Small intestine (tissue), 7 donors: ENCODE results near the gene GTF3A. TPM values are rescaled to one million over a fixed set of nuclear protein-coding genes. Genes with fewer than 3 reads are reported as not detected.
A peak's percentile ranks its signal among the peaks of the same experiment; 100 is the strongest.

Experiments used
- DNase-seq, 2 donors: peaks; one replicate each; pipeline versions ENCODE4 v3.0.0 to v3.0.0-alpha.2; 2013
- FAIRE-seq: peaks from 2 replicates; lab custom pipeline; 2012; peaks lifted over from hg19 to GRCh38; lab: Jason Lieb, UNC
- H3K27ac ChIP-seq, 3 donors: one replicate each; pipeline ENCODE4 v1.5.1; 2013; ENCODE audit warnings: low read length in 2 of 3, mild to moderate bottlenecking in 2 of 3, control low read depth in 1 of 3, inconsistent platforms in 1 of 3, low read depth in 1 of 3, moderate library complexity in 1 of 3
- H3K27me3 ChIP-seq, 3 donors: one replicate each; pipeline ENCODE4 v1.6.1; 2013; ENCODE audit warnings: low read length in 3 of 3, inconsistent platforms in 1 of 3; ENCODE audit not compliant: control insufficient read depth in 3 of 3, insufficient read depth in 3 of 3
- H3K36me3 ChIP-seq, 3 donors: one replicate each; pipeline ENCODE4 v1.6.1; 2013; ENCODE audit warnings: low read length in 3 of 3, inconsistent platforms in 1 of 3, low read depth in 1 of 3, mild to moderate bottlenecking in 1 of 3, moderate library complexity in 1 of 3; ENCODE audit not compliant: control insufficient read depth in 3 of 3, insufficient read depth in 2 of 3
- H3K4me1 ChIP-seq, 3 donors: one replicate each; pipeline ENCODE4 v1.6.1; 2013; ENCODE audit warnings: low read length in 2 of 3, inconsistent platforms in 1 of 3, low read depth in 1 of 3, mild to moderate bottlenecking in 1 of 3, moderate library complexity in 1 of 3; ENCODE audit not compliant: control insufficient read depth in 3 of 3, insufficient read depth in 2 of 3
- H3K4me3 ChIP-seq, 3 donors: one replicate each; pipeline ENCODE4 v1.5.1; 2013; ENCODE audit warnings: low read length in 3 of 3, control low read depth in 1 of 3, inconsistent platforms in 1 of 3, low read depth in 1 of 3, mild to moderate bottlenecking in 1 of 3, moderate library complexity in 1 of 3
- H3K9me3 ChIP-seq, 2 donors: one replicate each; pipeline ENCODE4 v1.6.1; 2013; ENCODE audit warnings: low read depth in 1 of 2, low read length in 1 of 2; ENCODE audit not compliant: control insufficient read depth in 2 of 2, insufficient read depth in 1 of 2
- WGBS, 3 donors: extraction: QIAGEN DNeasy Blood & Tissue Kit; methylation state at CpG; one replicate each; pipeline ENCODE4 v1.1.7; 2013; 5-methylcytosine and 5-hydroxymethylcytosine counted together
- polyA plus RNA-seq, 4 donors: library from polyadenylated mRNA; stranded (reverse) in 3 of 4; unstranded in 1 of 4; fragments of 200-250 nt in 3 of 4; fragments of 120-200 nt in 1 of 4; gene quantifications; one replicate each; pipeline versions ENCODE4 v1.2.1 to v1.2.3, GENCODE V29; 2013
- donor health status: healthy with polysubstance abuse.
- donor health status: control.
- donor health status: control.
- donor health status: Bipolar disorder and iron deficiency.
- donor health status: healthy.

The GTF3A gene
- polyA plus RNA-seq, 4 donors, result 58.3 to 129 (median 112) TPM

GRCh38 chr13:27425918-27426630, 1.7 kb downstream of the GTF3A start:
- peaks cover 0 to 31% (median 9%) of the 10 kb centered on the region in 3 donors for H3K4me1 ChIP-seq
- H3K27me3 ChIP-seq, result no peaks in the 10 kb centered on the region
- H3K36me3 ChIP-seq, result peaks cover 0 to 21% (median 0%) of the 10 kb centered on the region in 3 donors
- no peak for FAIRE-seq
- WGBS, 3 donors, result 5 to 17% (median 5%) methylated on average over 17 of the region's 17 CpGs
- H3K27ac ChIP-seq, result peak overlapping the region; percentile 64 to 98 (median 89)
- peak; percentile 87 to 95 for DNase-seq
- no peaks in the 10 kb centered on the region for H3K9me3 ChIP-seq
- peak overlapping the region; percentile 10 to 68 (median 67) for H3K4me3 ChIP-seq

- H3K4me1 ChIP-seq, result peaks cover 0 to 31% (median 9%) of the 10 kb centered on the region in 3 donors
- peak overlapping the region in 1 of 3 donors; percentile 89 for H3K27ac ChIP-seq
- no peak overlapping the region for H3K4me3 ChIP-seq
- no peaks in the 10 kb centered on the region for H3K9me3 ChIP-seq
- WGBS, 3 donors, result 80 to 93% (median 88%) methylated on average over 2 of the region's 2 CpGs
- H3K27me3 ChIP-seq, result no peaks in the 10 kb centered on the region
- FAIRE-seq, result no peak
- H3K36me3 ChIP-seq, result peaks cover 2 to 28% (median 8%) of the 10 kb centered on the region in 3 donors
- DNase-seq, result no peak
These were observed 3.2 kb downstream of the GTF3A start for GRCh38 chr13:27427641-27428040.

GRCh38 chr13:27428160-27428559, 3.7 kb downstream of the GTF3A start:
- FAIRE-seq, result no peak
- H3K36me3 ChIP-seq, result peaks cover 2 to 30% (median 11%) of the 10 kb centered on the region in 3 donors

GRCh38 chr13:27432180-27432579, 7.8 kb downstream of the GTF3A start:
- Histone ChIP-seq H3K36me3 (peaks cover 13 to 33% (median 22%) of the 10 kb centered on the region in 3 donors), H3K4me3 (no peak overlapping the region), H3K9me3 (no peaks in the 10 kb centered on the region), H3K4me1 (peaks cover 0 to 7% (median 2%) of the 10 kb centered on the region in 3 donors), H3K27ac (no peak overlapping the region), H3K27me3 (no peaks in the 10 kb centered on the region)
- FAIRE-seq, result no peak
- WGBS, 3 donors, result 81 to 89% (median 89%) methylated on average over 3 of the region's 3 CpGs
- DNase-seq, result no peak

More at GRCh38 chr13:27428160-27428559, 3.7 kb downstream of the GTF3A start:
- Histone ChIP-seq H3K4me1 (peaks cover 0 to 31% (median 9%) of the 10 kb centered on the region in 3 donors), H3K27ac (peak overlapping the region in 1 of 3 donors; percentile 39), H3K4me3 (no peak overlapping the region), H3K27me3 (no peaks in the 10 kb centered on the region), H3K9me3 (no peaks in the 10 kb centered on the region)
- 92 to 95% (median 94%) methylated on average over 5 of the region's 5 CpGs for WGBS, 3 donors
- no peak for DNase-seq

- H3K36me3 ChIP-seq, result peaks cover 13 to 31% (median 22%) of the 10 kb centered on the region in 3 donors
- no peak overlapping the region for H3K27ac ChIP-seq
- 84 to 86% (median 84%) methylated on average over 12 of the region's 12 CpGs for WGBS, 3 donors
- H3K9me3 ChIP-seq, result no peaks in the 10 kb centered on the region
- H3K4me3 ChIP-seq, result no peak overlapping the region
- H3K27me3 ChIP-seq, result no peaks in the 10 kb centered on the region
- H3K4me1 ChIP-seq, result peaks cover 0 to 2% (median 0%) of the 10 kb centered on the region in 3 donors
- DNase-seq (no peak), FAIRE-seq (no peak)
These were observed 8.3 kb downstream of the GTF3A start for GRCh38 chr13:27432611-27433210.

GRCh38 chr13:27437126-27437525, 12.7 kb downstream of the GTF3A start:
- WGBS, 3 donors, result 66 to 87% (median 74%) methylated on average over 2 of the region's 2 CpGs
- Histone ChIP-seq H3K27ac (no peak overlapping the region), H3K36me3 (peaks cover 18 to 28% (median 26%) of the 10 kb centered on the region in 3 donors), H3K4me3 (no peak overlapping the region), H3K27me3 (no peaks in the 10 kb centered on the region), H3K9me3 (no peaks in the 10 kb centered on the region), H3K4me1 (peaks cover 4 to 14% (median 5%) of the 10 kb centered on the region in 3 donors)
- FAIRE-seq (no peak), DNase-seq (peak; percentile 14 to 60)

GRCh38 chr13:27440408-27440807, 16.0 kb downstream of the GTF3A start:
- H3K4me3 ChIP-seq, result no peak overlapping the region
- WGBS, 3 donors, result 67 to 71% (median 68%) methylated on average over 1 of the region's 1 CpG
- H3K27me3 ChIP-seq, result no peaks in the 10 kb centered on the region
- DNase-seq (peak in 1 of 2 donors; percentile 45), FAIRE-seq (no peak)
- H3K4me1 ChIP-seq, result peaks cover 6 to 26% (median 10%) of the 10 kb centered on the region in 3 donors
- peak overlapping the region in 2 of 3 donors; percentile 48 to 82 for H3K27ac ChIP-seq
- peaks cover 9 to 23% (median 9%) of the 10 kb centered on the region in 3 donors for H3K36me3 ChIP-seq
- no peaks in the 10 kb centered on the region for H3K9me3 ChIP-seq

GRCh38 chr13:27442071-27442647, 17.7 kb downstream of the GTF3A start:
- WGBS, 3 donors, result 9 to 57% (median 29%) methylated on average over 15 of the region's 15 CpGs
- Histone ChIP-seq H3K9me3 (no peaks in the 10 kb centered on the region), H3K4me3 (peak overlapping the region in 1 of 3 donors; percentile 3), H3K36me3 (peaks cover 5 to 24% (median 7%) of the 10 kb centered on the region in 3 donors), H3K27me3 (no peaks in the 10 kb centered on the region), H3K27ac (peak overlapping the region; percentile 78 to 88 (median 82)), H3K4me1 (peaks cover 6 to 26% (median 13%) of the 10 kb centered on the region in 3 donors)
- no peak for FAIRE-seq
- DNase-seq, result peak; percentile 83 to 90
